IMR-90 (cell line): ENCODE measurements around the gene SORBS1.

Source experiments
- CEBPB ChIP-seq: IDR thresholded peaks from 2 replicates; pipeline ENCODE4 v1.6.1; 2012; ENCODE audit warnings: low read depth, low read length, improper control_type of control experiment
- CHD1 ChIP-seq: IDR thresholded peaks from 2 replicates; pipeline ENCODE4 v1.6.1; 2012; ENCODE audit warnings: low read depth, low read length, improper control_type of control experiment
- ELK1 ChIP-seq: fragments of 150-350 bp; IDR thresholded peaks from 2 replicates; pipeline ENCODE4 v1.6.1; 2016; ENCODE audit warnings: low read depth, mild to moderate bottlenecking, low read length, moderate library complexity, borderline replicate concordance
- POLR2A ChIP-seq: IDR thresholded peaks from 2 replicates; pipeline ENCODE4 v1.6.1; 2012; ENCODE audit warnings: mild to moderate bottlenecking, low read depth, low read length
- RCOR1 ChIP-seq: IDR thresholded peaks from 2 replicates; pipeline ENCODE4 v1.6.1; 2012; ENCODE audit warnings: mild to moderate bottlenecking, low read length, improper control_type of control experiment; ENCODE audit not compliant: insufficient replicate concordance
- TF ChIP-seq, protein P1 (sequence below): conservative IDR thresholded peaks from 2 replicates; pipeline ENCODE4 v1.5.1; 2012; ENCODE audit warnings: mild to moderate bottlenecking, low read depth, low read length, improper control_type of control experiment
- TF ChIP-seq, protein P2 (sequence below): fragments of 150-350 bp; IDR thresholded peaks from 2 replicates; pipeline ENCODE4 v1.6.1; 2017; ENCODE audit warnings: mild to moderate bottlenecking, antibody characterized with exemption, low read length, low read depth

GRCh38 chr10:95273393-95274312, 287.5 kb downstream of the SORBS1 start:
- TF ChIP-seq POLR2A: no peak
- TF ChIP-seq, protein P1, sequence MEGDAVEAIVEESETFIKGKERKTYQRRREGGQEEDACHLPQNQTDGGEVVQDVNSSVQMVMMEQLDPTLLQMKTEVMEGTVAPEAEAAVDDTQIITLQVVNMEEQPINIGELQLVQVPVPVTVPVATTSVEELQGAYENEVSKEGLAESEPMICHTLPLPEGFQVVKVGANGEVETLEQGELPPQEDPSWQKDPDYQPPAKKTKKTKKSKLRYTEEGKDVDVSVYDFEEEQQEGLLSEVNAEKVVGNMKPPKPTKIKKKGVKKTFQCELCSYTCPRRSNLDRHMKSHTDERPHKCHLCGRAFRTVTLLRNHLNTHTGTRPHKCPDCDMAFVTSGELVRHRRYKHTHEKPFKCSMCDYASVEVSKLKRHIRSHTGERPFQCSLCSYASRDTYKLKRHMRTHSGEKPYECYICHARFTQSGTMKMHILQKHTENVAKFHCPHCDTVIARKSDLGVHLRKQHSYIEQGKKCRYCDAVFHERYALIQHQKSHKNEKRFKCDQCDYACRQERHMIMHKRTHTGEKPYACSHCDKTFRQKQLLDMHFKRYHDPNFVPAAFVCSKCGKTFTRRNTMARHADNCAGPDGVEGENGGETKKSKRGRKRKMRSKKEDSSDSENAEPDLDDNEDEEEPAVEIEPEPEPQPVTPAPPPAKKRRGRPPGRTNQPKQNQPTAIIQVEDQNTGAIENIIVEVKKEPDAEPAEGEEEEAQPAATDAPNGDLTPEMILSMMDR: no peak
- TF ChIP-seq, protein P2, sequence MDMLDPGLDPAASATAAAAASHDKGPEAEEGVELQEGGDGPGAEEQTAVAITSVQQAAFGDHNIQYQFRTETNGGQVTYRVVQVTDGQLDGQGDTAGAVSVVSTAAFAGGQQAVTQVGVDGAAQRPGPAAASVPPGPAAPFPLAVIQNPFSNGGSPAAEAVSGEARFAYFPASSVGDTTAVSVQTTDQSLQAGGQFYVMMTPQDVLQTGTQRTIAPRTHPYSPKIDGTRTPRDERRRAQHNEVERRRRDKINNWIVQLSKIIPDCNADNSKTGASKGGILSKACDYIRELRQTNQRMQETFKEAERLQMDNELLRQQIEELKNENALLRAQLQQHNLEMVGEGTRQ: no peak
- peak; percentile 24; the same call in 1 of the 2 replicates for TF ChIP-seq CEBPB
- TF ChIP-seq ELK1: no peak
- TF ChIP-seq CHD1: no peak
- no peak for TF ChIP-seq RCOR1
